LNCAP (cell line): ENCODE data around the gene DRICH1.

Experiments used
- CTCF ChIP-seq: fragments of 450-650 bp; IDR thresholded peaks from 2 replicates; pipeline ENCODE4 v1.5.1; 2017; ENCODE audit warnings: mild to moderate bottlenecking

Gene DRICH1

GRCh38 chr22:23670378-23671295 is 38.5 kb upstream of the DRICH1 start:
- no peak for TF ChIP-seq CTCF

DNA sequence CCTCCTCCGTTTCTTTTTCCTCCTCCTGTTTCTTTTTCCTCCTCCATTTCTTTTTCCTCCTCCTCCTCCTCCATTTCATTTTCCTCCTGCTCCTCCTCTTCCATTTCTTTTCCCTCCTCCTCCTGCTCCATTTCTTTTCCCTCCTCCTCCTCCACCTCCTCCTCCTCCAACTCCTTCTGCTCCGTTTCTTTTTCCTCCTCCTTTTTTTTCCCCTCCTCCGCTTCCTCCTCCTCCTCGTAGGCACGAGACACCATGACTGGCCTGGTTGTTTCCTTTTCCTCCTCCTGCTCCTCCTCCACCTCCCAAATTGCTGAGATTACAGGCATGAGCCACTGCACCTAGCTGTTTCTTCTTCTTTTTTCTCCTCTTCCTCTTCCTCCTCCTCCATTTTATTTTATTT is 25.6 kb upstream of the DRICH1 start:
- TF ChIP-seq CTCF = no peak

- no peak for TF ChIP-seq CTCF
Measured at GRCh38 chr22:23655891-23656475, 23.9 kb upstream of the DRICH1 start.

DNA sequence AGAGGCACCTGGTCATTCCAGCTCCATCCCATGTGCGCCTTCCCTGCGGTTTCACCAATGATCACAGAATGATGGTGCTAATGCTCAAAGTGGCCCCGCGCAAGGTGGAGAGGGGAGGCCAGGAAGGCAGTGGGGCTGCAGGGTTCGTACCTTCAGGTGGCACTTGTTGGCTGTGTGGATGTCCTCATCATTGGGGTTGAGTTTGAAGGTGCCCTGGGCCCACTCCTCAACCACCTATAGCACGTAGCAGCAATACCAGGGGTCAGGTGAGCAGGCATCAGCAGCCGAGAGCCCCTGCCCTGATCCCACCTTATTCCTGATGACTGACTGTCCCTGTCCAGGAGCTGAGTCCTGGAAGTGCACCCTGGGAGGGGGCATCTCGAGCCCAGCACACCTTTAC is 20.6 kb upstream of the DRICH1 start:
- no peak for TF ChIP-seq CTCF

GRCh38 chr22:23652286-23652685 is 20.2 kb upstream of the DRICH1 start:
- no peak for TF ChIP-seq CTCF

GRCh38 chr22:23651676-23652075 is 19.6 kb upstream of the DRICH1 start:
- TF ChIP-seq CTCF = no peak

DNA sequence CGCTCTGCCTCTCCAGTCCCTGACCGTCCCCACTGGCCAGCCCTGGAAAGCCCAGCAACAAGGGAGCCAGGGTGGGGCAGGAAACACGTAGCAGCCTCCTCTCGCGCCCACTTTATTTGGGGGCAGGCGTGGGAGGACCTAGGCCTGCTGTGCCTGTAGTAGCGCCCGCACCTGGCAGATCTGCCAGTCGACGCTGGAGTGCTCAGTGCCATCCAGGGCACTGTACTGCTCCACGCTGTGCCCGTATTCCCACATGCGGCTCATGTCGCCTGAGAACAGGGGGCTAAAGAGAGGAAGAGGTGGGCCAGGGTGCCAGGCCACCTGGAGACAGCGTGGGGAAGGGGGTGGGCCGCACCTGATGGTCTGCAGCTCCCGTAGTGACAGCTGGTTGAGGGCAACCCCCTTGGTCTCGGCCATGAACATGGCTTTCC is 17.0 kb upstream of the DRICH1 start:
- TF ChIP-seq CTCF = no peak
